ENCODE data around the gene MIER1. TPM values are rescaled to one million over a fixed set of nuclear protein-coding genes. Genes with fewer than 3 reads are reported as not detected.

The MIER1 gene
- total RNA-seq, 1 donor from 2014 or later: 40.1 TPM

GRCh38 chr1:66996018-66996682 lies 71.4 kb downstream of the MIER1 start:
- Mint-ChIP-seq H3K27ac (ENCODE audit: unreplicated experiment) (no peak overlapping the region), H3K4me1 (ENCODE audit: low read depth) (peaks cover 10% of the 10 kb centered on the region), H3K36me3 (ENCODE audit: low read depth) (peaks cover 2% of the 10 kb centered on the region), H3K9me3 (ENCODE audit: low read depth) (no peaks in the 10 kb centered on the region), H3K4me3 (ENCODE audit: unreplicated experiment) (no peak overlapping the region), H3K27me3 (ENCODE audit: low read depth) (no peaks in the 10 kb centered on the region)
- TF ChIP-seq, protein P1, sequence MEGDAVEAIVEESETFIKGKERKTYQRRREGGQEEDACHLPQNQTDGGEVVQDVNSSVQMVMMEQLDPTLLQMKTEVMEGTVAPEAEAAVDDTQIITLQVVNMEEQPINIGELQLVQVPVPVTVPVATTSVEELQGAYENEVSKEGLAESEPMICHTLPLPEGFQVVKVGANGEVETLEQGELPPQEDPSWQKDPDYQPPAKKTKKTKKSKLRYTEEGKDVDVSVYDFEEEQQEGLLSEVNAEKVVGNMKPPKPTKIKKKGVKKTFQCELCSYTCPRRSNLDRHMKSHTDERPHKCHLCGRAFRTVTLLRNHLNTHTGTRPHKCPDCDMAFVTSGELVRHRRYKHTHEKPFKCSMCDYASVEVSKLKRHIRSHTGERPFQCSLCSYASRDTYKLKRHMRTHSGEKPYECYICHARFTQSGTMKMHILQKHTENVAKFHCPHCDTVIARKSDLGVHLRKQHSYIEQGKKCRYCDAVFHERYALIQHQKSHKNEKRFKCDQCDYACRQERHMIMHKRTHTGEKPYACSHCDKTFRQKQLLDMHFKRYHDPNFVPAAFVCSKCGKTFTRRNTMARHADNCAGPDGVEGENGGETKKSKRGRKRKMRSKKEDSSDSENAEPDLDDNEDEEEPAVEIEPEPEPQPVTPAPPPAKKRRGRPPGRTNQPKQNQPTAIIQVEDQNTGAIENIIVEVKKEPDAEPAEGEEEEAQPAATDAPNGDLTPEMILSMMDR (IDR thresholded peaks at IDR 0.05): peak; percentile 91
- DNase-seq (ENCODE audit: low spot score): no peak

DNA sequence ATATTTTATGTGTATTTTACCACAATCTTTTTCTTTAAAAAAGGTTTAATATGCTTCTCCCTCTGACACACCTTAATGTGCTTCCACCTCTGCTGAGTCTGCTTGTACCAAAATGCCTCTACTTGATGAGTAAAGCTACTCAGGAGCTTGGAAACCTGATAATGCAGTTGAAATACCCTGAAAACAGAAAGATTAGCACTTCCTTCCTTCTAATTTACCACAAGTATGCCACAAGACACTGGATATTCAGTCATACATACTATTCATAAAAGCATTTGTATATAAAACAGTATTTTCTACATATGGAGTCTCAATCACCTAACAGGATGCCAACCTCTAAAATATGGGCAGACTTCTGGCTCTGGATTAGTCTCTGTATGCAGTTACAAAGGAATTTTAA lies 74.2 kb downstream of the MIER1 start:
- H3K9me3 Mint-ChIP-seq (ENCODE audit: low read depth): no peaks in the 10 kb centered on the region
- peak overlapping the region; percentile 38 for H3K27ac Mint-ChIP-seq (ENCODE audit: unreplicated experiment)

DNA sequence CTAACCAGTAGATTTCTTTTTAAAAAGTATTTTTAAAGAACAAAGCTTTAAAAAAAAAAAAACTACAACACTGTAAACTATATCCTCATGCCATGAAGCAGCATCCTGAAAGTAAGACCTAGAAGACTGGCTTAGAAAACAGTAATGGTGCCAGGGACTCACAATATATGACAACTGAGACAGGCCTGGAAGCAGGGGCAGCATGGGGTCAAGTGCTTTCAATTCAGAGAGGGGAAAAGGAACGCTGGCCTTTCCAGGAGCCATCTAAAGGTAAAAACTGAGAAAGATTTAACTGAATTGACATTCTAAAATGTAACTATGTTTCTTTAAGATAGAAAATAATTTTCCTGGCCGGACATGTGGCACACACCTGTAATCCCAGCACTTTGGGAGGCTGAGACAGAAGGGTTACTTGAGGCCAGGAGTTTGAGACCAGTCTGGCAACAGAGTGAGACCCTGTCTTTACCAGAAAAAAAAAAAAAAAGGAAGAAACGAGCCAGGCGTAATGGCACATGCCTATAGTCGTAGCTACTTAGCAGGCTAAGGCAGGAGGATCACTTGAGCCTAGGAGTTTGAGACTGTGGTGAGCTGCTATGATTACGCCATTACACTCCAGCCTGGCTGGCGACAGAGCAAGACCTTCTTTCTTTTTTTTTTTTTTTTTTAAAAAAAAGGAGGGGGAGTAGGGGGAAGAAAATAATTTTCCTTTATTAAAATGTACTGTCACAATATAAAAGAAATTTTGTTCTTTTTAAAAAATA lies 75.0 kb downstream of the MIER1 start:
- H3K4me3 Mint-ChIP-seq (ENCODE audit: unreplicated experiment): no peak overlapping the region

More for the DNA sequence above, 74.2 kb downstream of the MIER1 start:
- peaks cover 10% of the 10 kb centered on the region for H3K36me3 Mint-ChIP-seq (ENCODE audit: low read depth)
- DNase-seq (ENCODE audit: low spot score): no peak
- no peak overlapping the region for H3K4me3 Mint-ChIP-seq (ENCODE audit: unreplicated experiment)
- H3K27me3 Mint-ChIP-seq (ENCODE audit: low read depth): no peaks in the 10 kb centered on the region
- peaks cover 17% of the 10 kb centered on the region for H3K4me1 Mint-ChIP-seq (ENCODE audit: low read depth)
- TF ChIP-seq, protein P1 (IDR thresholded peaks at IDR 0.05): no peak

GRCh38 chr1:67001682-67002425 lies 77.1 kb downstream of the MIER1 start:
- DNase-seq (ENCODE audit: low spot score): no peak
- Mint-ChIP-seq H3K27me3 (ENCODE audit: low read depth) (no peaks in the 10 kb centered on the region), H3K36me3 (ENCODE audit: low read depth) (peaks cover 9% of the 10 kb centered on the region), H3K4me3 (ENCODE audit: unreplicated experiment) (no peak overlapping the region), H3K4me1 (ENCODE audit: low read depth) (peaks cover 13% of the 10 kb centered on the region), H3K9me3 (ENCODE audit: low read depth) (no peaks in the 10 kb centered on the region), H3K27ac (ENCODE audit: unreplicated experiment) (peak overlapping the region; percentile 28)
- TF ChIP-seq, protein P1 (IDR thresholded peaks at IDR 0.05): no peak

More for the DNA sequence above, 75.0 kb downstream of the MIER1 start:
- H3K4me1 Mint-ChIP-seq (ENCODE audit: low read depth): peaks cover 17% of the 10 kb centered on the region
- no peaks in the 10 kb centered on the region for H3K27me3 Mint-ChIP-seq (ENCODE audit: low read depth)
- no peak overlapping the region for H3K27ac Mint-ChIP-seq (ENCODE audit: unreplicated experiment)
- TF ChIP-seq, protein P1 (IDR thresholded peaks at IDR 0.05): no peak
- peaks cover 10% of the 10 kb centered on the region for H3K36me3 Mint-ChIP-seq (ENCODE audit: low read depth)
- no peak for DNase-seq (ENCODE audit: low spot score)
- no peaks in the 10 kb centered on the region for H3K9me3 Mint-ChIP-seq (ENCODE audit: low read depth)

- TF ChIP-seq, protein P1 (IDR thresholded peaks at IDR 0.05): no peak
- H3K4me1 Mint-ChIP-seq (ENCODE audit: low read depth): peaks cover 10% of the 10 kb centered on the region
- peaks cover 14% of the 10 kb centered on the region for H3K36me3 Mint-ChIP-seq (ENCODE audit: low read depth)
- no peak overlapping the region for H3K4me3 Mint-ChIP-seq (ENCODE audit: unreplicated experiment)
- H3K9me3 Mint-ChIP-seq (ENCODE audit: low read depth): no peaks in the 10 kb centered on the region
- no peak overlapping the region for H3K27ac Mint-ChIP-seq (ENCODE audit: unreplicated experiment)
- no peak for DNase-seq (ENCODE audit: low spot score)
- no peaks in the 10 kb centered on the region for H3K27me3 Mint-ChIP-seq (ENCODE audit: low read depth)
These were observed 79.4 kb downstream of the MIER1 start for GRCh38 chr1:67004176-67004575.
